Tibial nerve (tissue), 4 donors: ENCODE results near the gene ATP2C2.

Source experiments
- EP300 ChIP-seq, 2 donors: sonication (generic); formaldehyde crosslinking; IDR thresholded peaks; one replicate each; pipeline ENCODE4 v1.6.1; 2017; ENCODE audit warnings: antibody characterized with exemption in 2 of 2, mild to moderate bottlenecking in 1 of 2
- POLR2A ChIP-seq, 2 donors: fragments of 450-650 bp; IDR thresholded peaks; one replicate each; pipeline ENCODE4 v1.6.1; 2017; ENCODE audit warnings: antibody characterized with exemption in 2 of 2, mild to moderate bottlenecking in 2 of 2, moderate library complexity in 2 of 2
- TF ChIP-seq, protein P1 (sequence below), 5 experiments: fragments of 200-600 bp in 3 of 5; fragments of 450-650 bp in 2 of 5; sonication (generic) in 3 of 5; IDR thresholded peaks; one replicate each; pipeline ENCODE4 v1.5.1; 2016 to 2019; ENCODE audit warnings: antibody characterized with exemption in 5 of 5, mild to moderate bottlenecking in 3 of 5, moderate library complexity in 2 of 5

- TF ChIP-seq POLR2A (IDR thresholded peaks at IDR 0.05) (no peak), EP300 (IDR thresholded peaks at IDR 0.05) (no peak)
- TF ChIP-seq, protein P1, sequence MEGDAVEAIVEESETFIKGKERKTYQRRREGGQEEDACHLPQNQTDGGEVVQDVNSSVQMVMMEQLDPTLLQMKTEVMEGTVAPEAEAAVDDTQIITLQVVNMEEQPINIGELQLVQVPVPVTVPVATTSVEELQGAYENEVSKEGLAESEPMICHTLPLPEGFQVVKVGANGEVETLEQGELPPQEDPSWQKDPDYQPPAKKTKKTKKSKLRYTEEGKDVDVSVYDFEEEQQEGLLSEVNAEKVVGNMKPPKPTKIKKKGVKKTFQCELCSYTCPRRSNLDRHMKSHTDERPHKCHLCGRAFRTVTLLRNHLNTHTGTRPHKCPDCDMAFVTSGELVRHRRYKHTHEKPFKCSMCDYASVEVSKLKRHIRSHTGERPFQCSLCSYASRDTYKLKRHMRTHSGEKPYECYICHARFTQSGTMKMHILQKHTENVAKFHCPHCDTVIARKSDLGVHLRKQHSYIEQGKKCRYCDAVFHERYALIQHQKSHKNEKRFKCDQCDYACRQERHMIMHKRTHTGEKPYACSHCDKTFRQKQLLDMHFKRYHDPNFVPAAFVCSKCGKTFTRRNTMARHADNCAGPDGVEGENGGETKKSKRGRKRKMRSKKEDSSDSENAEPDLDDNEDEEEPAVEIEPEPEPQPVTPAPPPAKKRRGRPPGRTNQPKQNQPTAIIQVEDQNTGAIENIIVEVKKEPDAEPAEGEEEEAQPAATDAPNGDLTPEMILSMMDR (IDR thresholded peaks at IDR 0.05) = no peak
Measured at GRCh38 chr16:84497418-84498222, 129.3 kb downstream of the ATP2C2 start.
